ENCODE measurements around the gene ERVFRD-1.

ERVFRD-1 gene

DNA sequence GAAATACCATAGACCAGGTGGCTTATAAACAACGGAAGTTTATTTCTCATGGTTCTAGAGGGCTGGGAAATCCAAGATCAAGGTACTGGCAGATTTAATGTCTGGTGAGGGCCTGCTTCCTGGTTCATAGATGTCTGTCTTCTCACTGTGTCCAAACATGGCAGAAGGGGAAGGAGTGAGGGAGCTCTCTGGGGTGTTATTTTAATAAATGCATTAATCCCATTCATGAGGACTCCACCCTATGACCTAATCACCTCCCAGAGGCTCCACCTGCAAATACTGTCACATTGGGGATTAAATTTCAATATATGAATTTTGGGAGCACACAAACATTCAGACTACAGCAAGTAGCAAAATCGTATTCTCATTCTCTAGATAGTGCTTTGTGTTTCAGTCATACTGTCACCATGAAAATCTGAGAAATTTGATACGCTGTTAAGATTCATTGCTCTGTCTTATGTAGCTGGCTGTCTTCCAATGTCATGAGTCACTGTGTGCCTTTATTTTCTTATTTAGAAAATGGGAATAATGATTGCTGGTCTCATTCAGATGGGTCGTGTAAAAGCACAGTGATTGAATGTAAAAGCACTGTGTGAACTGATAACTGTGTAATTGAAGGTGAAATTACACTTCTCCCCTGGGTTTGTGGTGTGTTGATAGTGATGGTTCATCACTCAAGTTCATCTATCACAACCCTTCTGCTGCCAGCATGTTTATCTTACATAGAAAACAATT lies 8.9 kb upstream of the ERVFRD-1 start (continued):
- TF ChIP-seq, protein P1, sequence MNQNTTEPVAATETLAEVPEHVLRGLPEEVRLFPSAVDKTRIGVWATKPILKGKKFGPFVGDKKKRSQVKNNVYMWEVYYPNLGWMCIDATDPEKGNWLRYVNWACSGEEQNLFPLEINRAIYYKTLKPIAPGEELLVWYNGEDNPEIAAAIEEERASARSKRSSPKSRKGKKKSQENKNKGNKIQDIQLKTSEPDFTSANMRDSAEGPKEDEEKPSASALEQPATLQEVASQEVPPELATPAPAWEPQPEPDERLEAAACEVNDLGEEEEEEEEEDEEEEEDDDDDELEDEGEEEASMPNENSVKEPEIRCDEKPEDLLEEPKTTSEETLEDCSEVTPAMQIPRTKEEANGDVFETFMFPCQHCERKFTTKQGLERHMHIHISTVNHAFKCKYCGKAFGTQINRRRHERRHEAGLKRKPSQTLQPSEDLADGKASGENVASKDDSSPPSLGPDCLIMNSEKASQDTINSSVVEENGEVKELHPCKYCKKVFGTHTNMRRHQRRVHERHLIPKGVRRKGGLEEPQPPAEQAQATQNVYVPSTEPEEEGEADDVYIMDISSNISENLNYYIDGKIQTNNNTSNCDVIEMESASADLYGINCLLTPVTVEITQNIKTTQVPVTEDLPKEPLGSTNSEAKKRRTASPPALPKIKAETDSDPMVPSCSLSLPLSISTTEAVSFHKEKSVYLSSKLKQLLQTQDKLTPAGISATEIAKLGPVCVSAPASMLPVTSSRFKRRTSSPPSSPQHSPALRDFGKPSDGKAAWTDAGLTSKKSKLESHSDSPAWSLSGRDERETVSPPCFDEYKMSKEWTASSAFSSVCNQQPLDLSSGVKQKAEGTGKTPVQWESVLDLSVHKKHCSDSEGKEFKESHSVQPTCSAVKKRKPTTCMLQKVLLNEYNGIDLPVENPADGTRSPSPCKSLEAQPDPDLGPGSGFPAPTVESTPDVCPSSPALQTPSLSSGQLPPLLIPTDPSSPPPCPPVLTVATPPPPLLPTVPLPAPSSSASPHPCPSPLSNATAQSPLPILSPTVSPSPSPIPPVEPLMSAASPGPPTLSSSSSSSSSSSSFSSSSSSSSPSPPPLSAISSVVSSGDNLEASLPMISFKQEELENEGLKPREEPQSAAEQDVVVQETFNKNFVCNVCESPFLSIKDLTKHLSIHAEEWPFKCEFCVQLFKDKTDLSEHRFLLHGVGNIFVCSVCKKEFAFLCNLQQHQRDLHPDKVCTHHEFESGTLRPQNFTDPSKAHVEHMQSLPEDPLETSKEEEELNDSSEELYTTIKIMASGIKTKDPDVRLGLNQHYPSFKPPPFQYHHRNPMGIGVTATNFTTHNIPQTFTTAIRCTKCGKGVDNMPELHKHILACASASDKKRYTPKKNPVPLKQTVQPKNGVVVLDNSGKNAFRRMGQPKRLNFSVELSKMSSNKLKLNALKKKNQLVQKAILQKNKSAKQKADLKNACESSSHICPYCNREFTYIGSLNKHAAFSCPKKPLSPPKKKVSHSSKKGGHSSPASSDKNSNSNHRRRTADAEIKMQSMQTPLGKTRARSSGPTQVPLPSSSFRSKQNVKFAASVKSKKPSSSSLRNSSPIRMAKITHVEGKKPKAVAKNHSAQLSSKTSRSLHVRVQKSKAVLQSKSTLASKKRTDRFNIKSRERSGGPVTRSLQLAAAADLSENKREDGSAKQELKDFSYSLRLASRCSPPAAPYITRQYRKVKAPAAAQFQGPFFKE (tag by site-specific recombination; IDR thresholded peaks at IDR 0.05; ENCODE audit: borderline replicate concordance) = no peak
- TF ChIP-seq TRIM28 (IDR thresholded peaks at IDR 0.05; ENCODE audit: borderline replicate concordance, low read length) (peak; percentile 70; the same call in 1 of the 2 replicates), ZNF843 (tag by site-specific recombination; IDR thresholded peaks at IDR 0.05) (peak; percentile 72), SCRT1 (tag by site-specific recombination; IDR thresholded peaks at IDR 0.05; ENCODE audit: borderline replicate concordance) (no peak), ZNF132 (tag by site-specific recombination; IDR thresholded peaks at IDR 0.05; ENCODE audit: borderline replicate concordance) (no peak), ZNF747 (tag by site-specific recombination; IDR thresholded peaks at IDR 0.05) (no peak), ZNF223 (tag by site-specific recombination; IDR thresholded peaks at IDR 0.05) (no peak), ZNF248 (tag by site-specific recombination; IDR thresholded peaks at IDR 0.05) (no peak), ZBTB1 (tag by site-specific recombination; IDR thresholded peaks at IDR 0.05) (no peak), KLF1 (tag by site-specific recombination; IDR thresholded peaks at IDR 0.05) (no peak), ZNF114 (tag by site-specific recombination; IDR thresholded peaks at IDR 0.05) (no peak), ZNF311 (tag by site-specific recombination; IDR thresholded peaks at IDR 0.05; ENCODE audit: borderline replicate concordance) (no peak), ZNF157 (tag by site-specific recombination; IDR thresholded peaks at IDR 0.05) (no peak), ZNF654 (tag by site-specific recombination; IDR thresholded peaks at IDR 0.05; ENCODE audit: low read depth) (no peak), SALL2 (tag by site-specific recombination; IDR thresholded peaks at IDR 0.05; ENCODE audit: borderline replicate concordance) (no peak), ZNF23 (tag by site-specific recombination; IDR thresholded peaks at IDR 0.05; ENCODE audit: borderline replicate concordance) (no peak), ZNF596 (tag by site-specific recombination; IDR thresholded peaks at IDR 0.05) (no peak), YY2 (tag by site-specific recombination; IDR thresholded peaks at IDR 0.05) (no peak), ZSCAN23 (tag by site-specific recombination; IDR thresholded peaks at IDR 0.05) (no peak)
- TF ChIP-seq, protein P2, sequence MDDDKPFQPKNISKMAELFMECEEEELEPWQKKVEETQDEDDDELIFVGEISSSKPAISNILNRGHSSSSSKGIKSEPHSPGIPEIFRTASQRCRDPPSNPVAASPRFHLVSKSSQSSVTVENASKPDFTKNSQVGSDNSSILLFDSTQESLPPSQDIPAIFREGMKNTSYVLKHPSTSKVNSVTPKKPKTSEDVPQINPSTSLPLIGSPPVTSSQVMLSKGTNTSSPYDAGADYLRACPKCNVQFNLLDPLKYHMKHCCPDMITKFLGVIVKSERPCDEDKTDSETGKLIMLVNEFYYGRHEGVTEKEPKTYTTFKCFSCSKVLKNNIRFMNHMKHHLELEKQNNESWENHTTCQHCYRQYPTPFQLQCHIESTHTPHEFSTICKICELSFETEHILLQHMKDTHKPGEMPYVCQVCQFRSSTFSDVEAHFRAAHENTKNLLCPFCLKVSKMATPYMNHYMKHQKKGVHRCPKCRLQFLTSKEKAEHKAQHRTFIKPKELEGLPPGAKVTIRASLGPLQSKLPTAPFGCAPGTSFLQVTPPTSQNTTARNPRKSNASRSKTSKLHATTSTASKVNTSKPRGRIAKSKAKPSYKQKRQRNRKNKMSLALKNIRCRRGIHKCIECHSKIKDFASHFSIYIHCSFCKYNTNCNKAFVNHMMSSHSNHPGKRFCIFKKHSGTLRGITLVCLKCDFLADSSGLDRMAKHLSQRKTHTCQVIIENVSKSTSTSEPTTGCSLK (tag by site-specific recombination; IDR thresholded peaks at IDR 0.05) = no peak
- TF ChIP-seq, protein P3, sequence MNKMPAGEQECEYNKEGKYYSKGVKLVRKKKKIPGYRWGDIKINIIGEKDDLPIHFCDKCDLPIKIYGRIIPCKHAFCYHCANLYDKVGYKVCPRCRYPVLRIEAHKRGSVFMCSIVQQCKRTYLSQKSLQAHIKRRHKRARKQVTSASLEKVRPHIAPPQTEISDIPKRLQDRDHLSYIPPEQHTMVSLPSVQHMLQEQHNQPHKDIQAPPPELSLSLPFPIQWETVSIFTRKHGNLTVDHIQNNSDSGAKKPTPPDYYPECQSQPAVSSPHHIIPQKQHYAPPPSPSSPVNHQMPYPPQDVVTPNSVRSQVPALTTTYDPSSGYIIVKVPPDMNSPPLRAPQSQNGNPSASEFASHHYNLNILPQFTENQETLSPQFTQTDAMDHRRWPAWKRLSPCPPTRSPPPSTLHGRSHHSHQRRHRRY (tag by site-specific recombination; IDR thresholded peaks at IDR 0.05) = no peak
- TF ChIP-seq, protein P4, sequence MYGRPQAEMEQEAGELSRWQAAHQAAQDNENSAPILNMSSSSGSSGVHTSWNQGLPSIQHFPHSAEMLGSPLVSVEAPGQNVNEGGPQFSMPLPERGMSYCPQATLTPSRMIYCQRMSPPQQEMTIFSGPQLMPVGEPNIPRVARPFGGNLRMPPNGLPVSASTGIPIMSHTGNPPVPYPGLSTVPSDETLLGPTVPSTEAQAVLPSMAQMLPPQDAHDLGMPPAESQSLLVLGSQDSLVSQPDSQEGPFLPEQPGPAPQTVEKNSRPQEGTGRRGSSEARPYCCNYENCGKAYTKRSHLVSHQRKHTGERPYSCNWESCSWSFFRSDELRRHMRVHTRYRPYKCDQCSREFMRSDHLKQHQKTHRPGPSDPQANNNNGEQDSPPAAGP (tag by site-specific recombination; IDR thresholded peaks at IDR 0.05) = no peak
- TF ChIP-seq, protein P5, sequence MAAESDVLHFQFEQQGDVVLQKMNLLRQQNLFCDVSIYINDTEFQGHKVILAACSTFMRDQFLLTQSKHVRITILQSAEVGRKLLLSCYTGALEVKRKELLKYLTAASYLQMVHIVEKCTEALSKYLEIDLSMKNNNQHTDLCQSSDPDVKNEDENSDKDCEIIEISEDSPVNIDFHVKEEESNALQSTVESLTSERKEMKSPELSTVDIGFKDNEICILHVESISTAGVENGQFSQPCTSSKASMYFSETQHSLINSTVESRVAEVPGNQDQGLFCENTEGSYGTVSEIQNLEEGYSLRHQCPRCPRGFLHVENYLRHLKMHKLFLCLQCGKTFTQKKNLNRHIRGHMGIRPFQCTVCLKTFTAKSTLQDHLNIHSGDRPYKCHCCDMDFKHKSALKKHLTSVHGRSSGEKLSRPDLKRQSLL (tag by site-specific recombination; IDR thresholded peaks at IDR 0.05) = no peak
- TF ChIP-seq, protein P6, sequence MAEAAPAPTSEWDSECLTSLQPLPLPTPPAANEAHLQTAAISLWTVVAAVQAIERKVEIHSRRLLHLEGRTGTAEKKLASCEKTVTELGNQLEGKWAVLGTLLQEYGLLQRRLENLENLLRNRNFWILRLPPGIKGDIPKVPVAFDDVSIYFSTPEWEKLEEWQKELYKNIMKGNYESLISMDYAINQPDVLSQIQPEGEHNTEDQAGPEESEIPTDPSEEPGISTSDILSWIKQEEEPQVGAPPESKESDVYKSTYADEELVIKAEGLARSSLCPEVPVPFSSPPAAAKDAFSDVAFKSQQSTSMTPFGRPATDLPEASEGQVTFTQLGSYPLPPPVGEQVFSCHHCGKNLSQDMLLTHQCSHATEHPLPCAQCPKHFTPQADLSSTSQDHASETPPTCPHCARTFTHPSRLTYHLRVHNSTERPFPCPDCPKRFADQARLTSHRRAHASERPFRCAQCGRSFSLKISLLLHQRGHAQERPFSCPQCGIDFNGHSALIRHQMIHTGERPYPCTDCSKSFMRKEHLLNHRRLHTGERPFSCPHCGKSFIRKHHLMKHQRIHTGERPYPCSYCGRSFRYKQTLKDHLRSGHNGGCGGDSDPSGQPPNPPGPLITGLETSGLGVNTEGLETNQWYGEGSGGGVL (tag by site-specific recombination; IDR thresholded peaks at IDR 0.05) = no peak
